ENCODE measurements around the gene ESYT2.

GRCh38 chr7:158824028-158824427 lies 5.3 kb downstream of the ESYT2 start:
- TF ChIP-seq CTCF (conservative IDR thresholded peaks at IDR 0.05 in 1 of 2, IDR thresholded peaks at IDR 0.05 in 1 of 2; ENCODE audit: extremely low read depth in 1 of 2, insufficient read depth in 1 of 2, low read depth in 1 of 2, low read length in 2 of 2) (no peak), EZH2 (IDR thresholded peaks at IDR 0.05; ENCODE audit: borderline replicate concordance, low read length) (no peak)

Measured in mammary epithelial cell (primary cell).